ENCODE results near the gene BCAS3. TPM values are rescaled to one million over a fixed set of nuclear protein-coding genes. Genes with fewer than 3 reads are reported as not detected.
A peak's percentile ranks its signal among the peaks of the same experiment; 100 is the strongest.

Gene BCAS3
- total and polyA plus RNA-seq, 10 donors = 3.7 to 56.0 (median 42.3) TPM

DNA sequence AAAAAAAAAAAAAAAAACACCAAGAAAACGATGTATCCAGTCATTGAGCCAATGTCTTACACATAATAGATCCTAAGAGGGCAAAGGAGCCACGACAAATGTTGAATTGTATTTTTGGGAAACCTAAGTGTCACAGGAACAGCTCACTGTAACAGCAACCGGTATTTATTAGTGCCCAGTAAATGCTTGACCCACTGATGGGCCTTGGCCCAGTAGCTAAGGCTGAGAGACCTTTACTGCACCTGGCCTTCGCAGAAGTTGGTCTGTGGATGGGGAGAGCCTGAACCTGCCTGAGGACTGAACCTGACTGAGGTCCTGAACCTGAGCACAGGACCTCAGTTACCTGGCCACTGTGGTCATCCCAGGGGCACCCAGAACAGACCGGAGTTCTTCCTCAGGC is 657.0 kb downstream of the BCAS3 start:
- Histone ChIP-seq H3K4me3 (no peak overlapping the region), H3K27ac (peak overlapping the region in 2 of 8 donors; percentile 6 to 10), H3K36me3 (no peaks in the 10 kb centered on the region), H3K4me1 (peaks cover 0 to 10% (median 0%) of the 10 kb centered on the region in 6 donors), H3K27me3 (replicated peaks in 1 of 7) (no peaks in the 10 kb centered on the region), H3K9me3 (no peaks in the 10 kb centered on the region)
- TF ChIP-seq, protein P1, sequence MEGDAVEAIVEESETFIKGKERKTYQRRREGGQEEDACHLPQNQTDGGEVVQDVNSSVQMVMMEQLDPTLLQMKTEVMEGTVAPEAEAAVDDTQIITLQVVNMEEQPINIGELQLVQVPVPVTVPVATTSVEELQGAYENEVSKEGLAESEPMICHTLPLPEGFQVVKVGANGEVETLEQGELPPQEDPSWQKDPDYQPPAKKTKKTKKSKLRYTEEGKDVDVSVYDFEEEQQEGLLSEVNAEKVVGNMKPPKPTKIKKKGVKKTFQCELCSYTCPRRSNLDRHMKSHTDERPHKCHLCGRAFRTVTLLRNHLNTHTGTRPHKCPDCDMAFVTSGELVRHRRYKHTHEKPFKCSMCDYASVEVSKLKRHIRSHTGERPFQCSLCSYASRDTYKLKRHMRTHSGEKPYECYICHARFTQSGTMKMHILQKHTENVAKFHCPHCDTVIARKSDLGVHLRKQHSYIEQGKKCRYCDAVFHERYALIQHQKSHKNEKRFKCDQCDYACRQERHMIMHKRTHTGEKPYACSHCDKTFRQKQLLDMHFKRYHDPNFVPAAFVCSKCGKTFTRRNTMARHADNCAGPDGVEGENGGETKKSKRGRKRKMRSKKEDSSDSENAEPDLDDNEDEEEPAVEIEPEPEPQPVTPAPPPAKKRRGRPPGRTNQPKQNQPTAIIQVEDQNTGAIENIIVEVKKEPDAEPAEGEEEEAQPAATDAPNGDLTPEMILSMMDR (IDR thresholded peaks at IDR 0.05 in 8 of 11, conservative IDR thresholded peaks at IDR 0.05 in 3 of 11) = no peak
- TF ChIP-seq POLR2A (IDR thresholded peaks at IDR 0.05) (no peak), POLR2AphosphoS5 (IDR thresholded peaks at IDR 0.05) (no peak)
- intact Hi-C loops (cut with DNase I; ENCODE audit: low total_unique reads) = no loop called here
- WGBS, 5 donors = 92 to 94% (median 93%) methylated on average over 5 of the region's 5 CpGs
- no peak for DNase-seq

- Histone ChIP-seq H3K27me3 (replicated peaks in 1 of 7) (no peaks in the 10 kb centered on the region), H3K36me3 (no peaks in the 10 kb centered on the region), H3K27ac (peak overlapping the region in 2 of 8 donors; percentile 6 to 10), H3K9me3 (no peaks in the 10 kb centered on the region), H3K4me1 (peaks cover 0 to 10% (median 0%) of the 10 kb centered on the region in 6 donors), H3K4me3 (no peak overlapping the region)
- WGBS, 5 donors = 76 to 85% (median 83%) methylated on average over 8 of the region's 8 CpGs
- TF ChIP-seq POLR2AphosphoS5 (IDR thresholded peaks at IDR 0.05) (peak in 1 of 3 donors; percentile 10), POLR2A (IDR thresholded peaks at IDR 0.05) (no peak)
- TF ChIP-seq, protein P1 (IDR thresholded peaks at IDR 0.05 in 8 of 11, conservative IDR thresholded peaks at IDR 0.05 in 3 of 11) = no peak
- DNase-seq = peak; percentile 34
- intact Hi-C loops (cut with DNase I; ENCODE audit: low total_unique reads) = no loop called here
Observed at GRCh38 chr17:61335105-61335844, 657.6 kb downstream of the BCAS3 start.

DNA sequence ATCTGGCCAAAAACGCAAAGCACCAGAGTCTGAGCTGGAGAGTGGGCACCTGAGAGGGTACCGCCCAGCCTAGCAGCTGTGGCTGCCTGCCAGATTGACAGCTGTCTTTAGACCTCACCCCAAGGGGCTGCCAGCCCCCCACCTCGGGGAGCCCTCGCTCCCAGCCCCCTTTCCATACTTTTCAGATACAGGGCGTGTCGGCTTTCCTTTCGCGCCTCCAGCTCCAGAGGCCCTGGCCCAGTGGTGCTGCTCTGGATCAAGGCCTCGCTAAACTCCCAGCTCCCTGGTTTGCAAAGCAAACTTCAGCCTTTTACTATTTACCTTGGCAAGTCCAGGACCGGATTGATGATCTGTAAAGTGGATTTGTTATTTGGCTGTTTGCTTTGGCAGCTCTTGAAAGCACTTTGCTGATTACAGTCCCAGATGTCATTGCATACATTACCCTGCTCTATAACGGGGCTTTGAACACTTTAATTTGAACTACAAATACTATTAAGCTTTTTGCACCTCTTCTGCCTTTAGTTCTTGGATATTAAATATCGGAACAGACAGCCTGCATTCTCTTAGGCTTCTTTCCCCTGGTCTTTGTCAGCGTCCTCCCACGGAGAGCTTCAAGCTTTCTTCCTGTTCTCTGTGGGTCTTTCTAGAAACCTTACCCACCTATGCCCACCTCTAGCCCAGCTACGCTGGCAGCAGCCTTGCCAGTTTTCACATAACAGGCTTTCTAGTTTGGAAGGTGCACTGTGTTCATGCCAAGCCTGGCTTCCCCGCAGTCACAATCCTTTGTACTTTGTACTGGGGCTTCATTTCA is 658.4 kb downstream of the BCAS3 start:
- H3K4me1 ChIP-seq = peaks cover 0 to 10% (median 0%) of the 10 kb centered on the region in 6 donors
- H3K27me3 ChIP-seq (replicated peaks in 1 of 7) = no peaks in the 10 kb centered on the region
- intact Hi-C loops (cut with DNase I; ENCODE audit: low total_unique reads) = no loop called here
- 83 to 93% (median 90%) methylated on average over 16 of the region's 16 CpGs for WGBS, 5 donors
- no peak overlapping the region for H3K4me3 ChIP-seq
- no peaks in the 10 kb centered on the region for H3K36me3 ChIP-seq
- H3K27ac ChIP-seq = peak overlapping the region in 2 of 8 donors; percentile 6 to 10
- DNase-seq = no peak
- TF ChIP-seq POLR2A (IDR thresholded peaks at IDR 0.05) = no peak
- TF ChIP-seq, protein P1 (IDR thresholded peaks at IDR 0.05 in 8 of 11, conservative IDR thresholded peaks at IDR 0.05 in 3 of 11) = no peak
- H3K9me3 ChIP-seq = no peaks in the 10 kb centered on the region

- Histone ChIP-seq H3K27me3 (replicated peaks in 1 of 7) (no peaks in the 10 kb centered on the region), H3K36me3 (no peaks in the 10 kb centered on the region), H3K4me3 (no peak overlapping the region), H3K27ac (peak overlapping the region in 3 of 8 donors; percentile 57 to 63 (median 62)), H3K9me3 (no peaks in the 10 kb centered on the region), H3K4me1 (peaks cover 0 to 7% (median 0%) of the 10 kb centered on the region in 6 donors)
- intact Hi-C loops (cut with DNase I; ENCODE audit: low total_unique reads) = no loop called here
- TF ChIP-seq POLR2AphosphoS5 (IDR thresholded peaks at IDR 0.05) (no peak), POLR2A (IDR thresholded peaks at IDR 0.05) (no peak)
- TF ChIP-seq, protein P1 (IDR thresholded peaks at IDR 0.05 in 8 of 11, conservative IDR thresholded peaks at IDR 0.05 in 3 of 11) = no peak
- no peak for DNase-seq
- WGBS, 5 donors = 81 to 88% (median 83%) methylated on average over 6 of the region's 6 CpGs
Observed at GRCh38 chr17:61337290-61337689, 659.6 kb downstream of the BCAS3 start.

All from spleen (tissue), 11 donors.